IMR-90 (cell line): ENCODE results near the gene TNFRSF1A. TPM values are rescaled to one million over a fixed set of nuclear protein-coding genes. Genes with fewer than 3 reads are reported as not detected.

Source experiments
- ATAC-seq: fragments of 200-7000 bp; cut with Tn5 transposase; 2 replicates; pipeline ENCODE4 v1.9.1; 2020; ENCODE audit warnings: low read depth, mild to moderate bottlenecking, moderate library complexity
- BruUV-seq: library from RNA; stranded (reverse); fragments of 400-500 nt; replicated peaks from 2 replicates; lab custom pipeline; 2021; lab: Mats Ljungman, UMichigan
- CTCF ChIA-PET: fragments of 300-600 bp; formaldehyde crosslinking; extraction: SDS; loops from one replicate; lab custom pipeline; 2021; ENCODE audit warnings: antibody characterized with exemption; lab: Yijun Ruan, JAX
- POLR2A ChIA-PET: fragments of 300-600 bp; sonication (Branson Sonifier 250); formaldehyde crosslinking; loops from one replicate; lab custom pipeline; 2022; ENCODE audit warnings: antibody characterized with exemption; ENCODE audit not compliant: unreplicated experiment; lab: Charles Lee
- DNase-seq: peaks from one replicate; pipeline ENCODE4 v3.0.0; 2013
- H2AFZ ChIP-seq: replicated peaks from 2 replicates; pipeline ENCODE3; 2013; ENCODE audit warnings: low read length, mild to moderate bottlenecking; ENCODE audit not compliant: poor library complexity
- H2AK5ac ChIP-seq: 2 replicates; pipeline ENCODE4 v1.6.1; 2013; ENCODE audit warnings: low read depth, low read length, inconsistent platforms
- H2AK9ac ChIP-seq: replicated peaks from 2 replicates; pipeline ENCODE3; 2013; ENCODE audit warnings: mild to moderate bottlenecking, low read depth, low read length, moderate library complexity; ENCODE audit not compliant: poor library complexity
- H2BK120ac ChIP-seq: 2 replicates; pipeline ENCODE4 v1.6.1; 2013; ENCODE audit warnings: low read depth, low read length, inconsistent platforms
- H2BK15ac ChIP-seq: 3 replicates; pipeline ENCODE4 v1.6.1; 2013; ENCODE audit warnings: low read depth, low read length, inconsistent platforms
- H2BK20ac ChIP-seq: 2 replicates; pipeline ENCODE4 v1.6.1; 2013; ENCODE audit warnings: low read depth, mild to moderate bottlenecking, inconsistent platforms, low read length, moderate library complexity
- H2BK5ac ChIP-seq: 2 replicates; pipeline ENCODE4 v1.6.1; 2013; ENCODE audit warnings: mild to moderate bottlenecking, low read depth, low read length, inconsistent platforms; ENCODE audit not compliant: poor library complexity, severe bottlenecking
- H3K14ac ChIP-seq: replicated peaks from 2 replicates; pipeline ENCODE4 v1.6.1; 2013; ENCODE audit warnings: low read depth, low read length, inconsistent platforms
- H3K18ac ChIP-seq: 2 replicates; pipeline ENCODE4 v1.6.1; 2013; ENCODE audit warnings: low read depth, low read length, control low read depth
- H3K23ac ChIP-seq: 2 replicates; pipeline ENCODE4 v1.6.1; 2013; ENCODE audit warnings: low read depth, low read length, inconsistent platforms
- H3K27ac ChIP-seq: 2 replicates; pipeline ENCODE4 v1.5.1; 2013; ENCODE audit warnings: mild to moderate bottlenecking, control low read depth, low read length; ENCODE audit not compliant: insufficient read depth
- H3K27me3 ChIP-seq: 2 replicates; pipeline ENCODE4 v1.6.1; 2013; ENCODE audit warnings: low read length; ENCODE audit not compliant: control insufficient read depth, insufficient read depth
- H3K36me3 ChIP-seq: 2 replicates; pipeline ENCODE4 v1.6.1; 2013; ENCODE audit warnings: low read length, mixed read lengths; ENCODE audit not compliant: control insufficient read depth, insufficient read depth
- H3K4ac ChIP-seq: 2 replicates; pipeline ENCODE4 v1.6.1; 2013; ENCODE audit warnings: low read depth, low read length, inconsistent platforms
- H3K4me1 ChIP-seq: 2 replicates; pipeline ENCODE4 v1.6.1; 2013; ENCODE audit warnings: low read length, mixed read lengths; ENCODE audit not compliant: control insufficient read depth, insufficient read depth
- H3K4me2 ChIP-seq: 2 replicates; pipeline ENCODE4 v1.6.1; 2013; ENCODE audit warnings: low read depth, mild to moderate bottlenecking, control low read depth, low read length, moderate library complexity
- H3K4me3 ChIP-seq: 2 replicates; pipeline ENCODE4 v1.5.1; 2013; ENCODE audit warnings: low read depth, mild to moderate bottlenecking, control low read depth, low read length, moderate library complexity; ENCODE audit not compliant: insufficient read depth
- H3K56ac ChIP-seq: 2 replicates; pipeline ENCODE4 v1.6.1; 2013; ENCODE audit warnings: low read length, inconsistent platforms; ENCODE audit not compliant: insufficient read depth; ENCODE audit errors: extremely low read depth
- H3K79me1 ChIP-seq, 2 experiments: 2 replicates each; pipeline ENCODE4 v1.6.1; 2013; ENCODE audit warnings: low read length in 2 of 2, inconsistent platforms in 1 of 2, low read depth in 1 of 2
- H3K9ac ChIP-seq: 2 replicates; pipeline ENCODE4 v1.6.1; 2013; ENCODE audit warnings: low read depth, low read length, control low read depth
- H3K9me1 ChIP-seq: 2 replicates; pipeline ENCODE4 v1.6.1; 2013; ENCODE audit warnings: low read length, inconsistent platforms; ENCODE audit not compliant: insufficient read depth
- H3K9me3 ChIP-seq: 2 replicates; pipeline ENCODE4 v1.6.1; 2013; ENCODE audit warnings: low read length; ENCODE audit not compliant: control insufficient read depth, insufficient read depth
- H4K20me1 ChIP-seq: 2 replicates; pipeline ENCODE4 v1.6.1; 2013; ENCODE audit warnings: low read length, inconsistent platforms; ENCODE audit not compliant: insufficient read depth
- H4K5ac ChIP-seq: 2 replicates; pipeline ENCODE4 v1.6.1; 2013; ENCODE audit warnings: mild to moderate bottlenecking, low read depth, low read length, control low read depth
- H4K8ac ChIP-seq, 2 experiments: 2 replicates each; pipeline ENCODE4 v1.6.1; 2013; ENCODE audit warnings: low read depth in 2 of 2, low read length in 2 of 2, control low read depth in 1 of 2, inconsistent platforms in 1 of 2
- H4K91ac ChIP-seq: 2 replicates; pipeline ENCODE4 v1.6.1; 2013; ENCODE audit warnings: low read depth, low read length, inconsistent platforms; ENCODE audit not compliant: insufficient read depth
- CEBPB ChIP-seq: IDR thresholded peaks from 2 replicates; pipeline ENCODE4 v1.6.1; 2012; ENCODE audit warnings: low read depth, low read length, improper control_type of control experiment
- CHD1 ChIP-seq: IDR thresholded peaks from 2 replicates; pipeline ENCODE4 v1.6.1; 2012; ENCODE audit warnings: low read depth, low read length, improper control_type of control experiment
- FOS ChIP-seq: fragments of 150-350 bp; IDR thresholded peaks from 2 replicates; pipeline ENCODE4 v1.6.1; 2016; ENCODE audit warnings: low read depth, low read length
- MAFK ChIP-seq: IDR thresholded peaks from 2 replicates; pipeline ENCODE4 v1.6.1; 2012; ENCODE audit warnings: low read depth, low read length, improper control_type of control experiment
- MAZ ChIP-seq: IDR thresholded peaks from 2 replicates; pipeline ENCODE4 v1.6.1; 2012; ENCODE audit warnings: low read depth, mild to moderate bottlenecking, low read length, improper control_type of control experiment, moderate library complexity, borderline replicate concordance
- MXI1 ChIP-seq: IDR thresholded peaks from 2 replicates; pipeline ENCODE4 v1.6.1; 2012; ENCODE audit warnings: low read depth, mild to moderate bottlenecking, low read length, moderate library complexity, borderline replicate concordance
- NFE2L2 ChIP-seq: fragments of 150-350 bp; IDR thresholded peaks from 2 replicates; pipeline ENCODE4 v1.6.1; 2016; ENCODE audit warnings: low read depth, mild to moderate bottlenecking, low read length
- POLR2A ChIP-seq: IDR thresholded peaks from 2 replicates; pipeline ENCODE4 v1.6.1; 2012; ENCODE audit warnings: mild to moderate bottlenecking, low read depth, low read length
- RAD21 ChIP-seq: IDR thresholded peaks from 2 replicates; pipeline ENCODE4 v1.6.1; 2012; ENCODE audit warnings: low read length, improper control_type of control experiment
- RCOR1 ChIP-seq: IDR thresholded peaks from 2 replicates; pipeline ENCODE4 v1.6.1; 2012; ENCODE audit warnings: mild to moderate bottlenecking, low read length, improper control_type of control experiment; ENCODE audit not compliant: insufficient replicate concordance
- RFX5 ChIP-seq: IDR thresholded peaks from 2 replicates; pipeline ENCODE4 v1.8.0; 2012; ENCODE audit warnings: low read depth, mild to moderate bottlenecking, low read length, moderate library complexity
- SMC3 ChIP-seq: fragments of 150-350 bp; IDR thresholded peaks from 2 replicates; pipeline ENCODE4 v1.6.1; 2016; ENCODE audit warnings: low read depth, mild to moderate bottlenecking, antibody characterized with exemption, low read length, moderate library complexity
- WGBS, 2 experiments: methylation state at CpG; one replicate each; pipeline versions ENCODE4 v1.1.5 to v1.1.7; 2013; ENCODE audit warnings: missing lambda C conversion rate in 2 of 2; ENCODE audit not compliant: insufficient read length in 1 of 2; ENCODE audit errors: extremely low coverage in 2 of 2; 5-methylcytosine and 5-hydroxymethylcytosine counted together
- dilution Hi-C: fragments of 300-500 bp; cut with HindIII; formaldehyde crosslinking; loops from one replicate; pipeline ENCODE4 v1.14.3; 2018; ENCODE audit warnings: low sequenced_read_pairs; ENCODE audit not compliant: unreplicated experiment
- in situ Hi-C: fragments of 300-500 bp; cut with MboI; formaldehyde crosslinking; loops from 3 replicates; pipeline ENCODE4 v1.14.3; 2019; ENCODE audit warnings: low sequenced_read_pairs, inconsistent platforms, mixed read lengths
- intact Hi-C: fragments of 100-400 bp; cut with micrococcal nuclease; formaldehyde crosslinking; loops from 2 replicates; pipeline ENCODE4 v1.10.0; 2022
- polyA plus RNA-seq, 3 experiments: library from polyadenylated mRNA; depleted of rRNA; stranded (reverse); fragments of >200 nt; gene quantifications; 2 replicates each; pipeline ENCODE4 v1.2.3, GENCODE V29; 2012; ENCODE audit warnings: low replicate concordance in 1 of 3
- total RNA-seq: library from RNA; depleted of rRNA; stranded (reverse); fragments of >200 nt; gene quantifications from 2 replicates; pipeline ENCODE4 v1.2.3, GENCODE V29; 2012
- TF ChIP-seq, protein P1 (sequence below): fragments of 150-350 bp; IDR thresholded peaks from 2 replicates; pipeline ENCODE4 v1.6.1; 2016; ENCODE audit warnings: low read depth, mild to moderate bottlenecking, low read length, moderate library complexity, borderline replicate concordance
- TF ChIP-seq, protein P2 (sequence below): conservative IDR thresholded peaks from 2 replicates; pipeline ENCODE4 v1.5.1; 2012; ENCODE audit warnings: mild to moderate bottlenecking, low read depth, low read length, improper control_type of control experiment

The TNFRSF1A gene
- total and polyA plus RNA-seq, 2 of the 4 experiments (the other 2 are of a cell fraction), result 79.6 to 136 TPM

DNA sequence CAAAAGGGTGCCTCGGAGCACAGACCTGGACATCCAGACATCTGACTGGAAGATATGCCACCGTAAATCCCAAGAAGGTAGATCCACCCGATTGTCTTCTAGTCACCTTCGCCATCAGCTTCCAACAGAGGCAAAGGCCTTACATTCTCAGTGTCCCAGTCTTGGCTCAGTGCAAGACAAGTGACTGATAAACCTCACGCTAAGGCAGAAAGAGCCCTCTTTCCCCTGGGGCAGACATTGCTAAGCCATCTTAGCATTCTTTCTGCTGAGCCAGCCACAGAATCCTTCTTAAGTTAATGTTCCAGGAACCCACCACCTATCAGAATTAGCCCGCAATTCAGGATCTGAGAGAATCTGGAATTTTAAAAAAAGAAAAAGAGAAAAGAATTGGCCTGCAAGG, 35.7 kb downstream of the TNFRSF1A start:
- WGBS, 2 experiments, result 50% methylated on average over 1 of the region's 6 CpGs; no CpG with 5 or more reads in 1 of the 2 experiments
- Histone ChIP-seq H2BK5ac (no peak overlapping the region), H2BK120ac (no peak overlapping the region), H2BK15ac (no peak overlapping the region), H3K23ac (no peak overlapping the region), H3K4me1 (no peaks in the 10 kb centered on the region; the same call in 1 of the 2 replicates), H3K27me3 (peaks cover 28% of the 10 kb centered on the region), H3K9me1 (no peaks in the 10 kb centered on the region), H3K9ac (no peak overlapping the region), H3K4ac (no peak overlapping the region), H3K27ac (no peak overlapping the region), H3K36me3 (no peaks in the 10 kb centered on the region), H3K18ac (no peak overlapping the region), H3K4me3 (no peak overlapping the region), H2AK9ac (no peak overlapping the region), H3K14ac (no peak overlapping the region), H3K56ac (no peak overlapping the region), H2BK20ac (no peak overlapping the region), H4K5ac (no peak overlapping the region), H4K20me1 (no peaks in the 10 kb centered on the region), H2AK5ac (no peak overlapping the region), H3K79me1 (no peaks in the 10 kb centered on the region), H3K9me3 (no peaks in the 10 kb centered on the region), H4K8ac (no peak overlapping the region), H4K91ac (no peak overlapping the region), H2AFZ (peak overlapping the region; percentile 26), H3K4me2 (no peak overlapping the region)
- BruUV-seq, result no TSS peak
- ATAC-seq (no peak), DNase-seq (no peak)
- CTCF ChIA-PET, result interaction anchor here (0.6 kb wide), 1 partner anchor 29 kb away, joined by 3 read pairs; no protein-coding TSS in a partner anchor
- POLR2A ChIA-PET, result no interaction called here
- intact Hi-C loops, result no loop called here
- in situ Hi-C loops, result no loop called here
- dilution Hi-C loops, result no loop called here
- no peak for TF ChIP-seq RCOR1
- no peak for TF ChIP-seq CEBPB
- no peak for TF ChIP-seq CHD1
- no peak for TF ChIP-seq MXI1
- TF ChIP-seq FOS, result no peak
- no peak for TF ChIP-seq SMC3
- no peak for TF ChIP-seq RAD21
- no peak for TF ChIP-seq RFX5
- no peak for TF ChIP-seq MAZ
- TF ChIP-seq NFE2L2, result no peak
- TF ChIP-seq POLR2A, result no peak
- TF ChIP-seq MAFK, result no peak
- TF ChIP-seq, protein P1, sequence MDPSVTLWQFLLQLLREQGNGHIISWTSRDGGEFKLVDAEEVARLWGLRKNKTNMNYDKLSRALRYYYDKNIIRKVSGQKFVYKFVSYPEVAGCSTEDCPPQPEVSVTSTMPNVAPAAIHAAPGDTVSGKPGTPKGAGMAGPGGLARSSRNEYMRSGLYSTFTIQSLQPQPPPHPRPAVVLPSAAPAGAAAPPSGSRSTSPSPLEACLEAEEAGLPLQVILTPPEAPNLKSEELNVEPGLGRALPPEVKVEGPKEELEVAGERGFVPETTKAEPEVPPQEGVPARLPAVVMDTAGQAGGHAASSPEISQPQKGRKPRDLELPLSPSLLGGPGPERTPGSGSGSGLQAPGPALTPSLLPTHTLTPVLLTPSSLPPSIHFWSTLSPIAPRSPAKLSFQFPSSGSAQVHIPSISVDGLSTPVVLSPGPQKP, result no peak
- TF ChIP-seq, protein P2, sequence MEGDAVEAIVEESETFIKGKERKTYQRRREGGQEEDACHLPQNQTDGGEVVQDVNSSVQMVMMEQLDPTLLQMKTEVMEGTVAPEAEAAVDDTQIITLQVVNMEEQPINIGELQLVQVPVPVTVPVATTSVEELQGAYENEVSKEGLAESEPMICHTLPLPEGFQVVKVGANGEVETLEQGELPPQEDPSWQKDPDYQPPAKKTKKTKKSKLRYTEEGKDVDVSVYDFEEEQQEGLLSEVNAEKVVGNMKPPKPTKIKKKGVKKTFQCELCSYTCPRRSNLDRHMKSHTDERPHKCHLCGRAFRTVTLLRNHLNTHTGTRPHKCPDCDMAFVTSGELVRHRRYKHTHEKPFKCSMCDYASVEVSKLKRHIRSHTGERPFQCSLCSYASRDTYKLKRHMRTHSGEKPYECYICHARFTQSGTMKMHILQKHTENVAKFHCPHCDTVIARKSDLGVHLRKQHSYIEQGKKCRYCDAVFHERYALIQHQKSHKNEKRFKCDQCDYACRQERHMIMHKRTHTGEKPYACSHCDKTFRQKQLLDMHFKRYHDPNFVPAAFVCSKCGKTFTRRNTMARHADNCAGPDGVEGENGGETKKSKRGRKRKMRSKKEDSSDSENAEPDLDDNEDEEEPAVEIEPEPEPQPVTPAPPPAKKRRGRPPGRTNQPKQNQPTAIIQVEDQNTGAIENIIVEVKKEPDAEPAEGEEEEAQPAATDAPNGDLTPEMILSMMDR, result no peak
